GM12864 (cell line): ENCODE measurements around the gene PFN2.
A peak's percentile ranks its signal among the peaks of the same experiment; 100 is the strongest.

ENCODE experiments used
- DNase-seq: peaks from one replicate; pipeline ENCODE4 v3.0.0-alpha.2; 2011; ENCODE audit warnings: low read depth
- H3K4me3 ChIP-seq: 2 replicates; pipeline ENCODE4 v1.5.1; 2011; ENCODE audit warnings: mild to moderate bottlenecking, low read depth, low read length, control low read depth
- TF ChIP-seq, protein P1 (sequence below): IDR thresholded peaks from 2 replicates; pipeline ENCODE4 v1.5.1; 2011; ENCODE audit warnings: low read depth, mild to moderate bottlenecking, moderate library complexity, low read length, control low read depth, inconsistent platforms; ENCODE audit errors: missing control alignments

PFN2 gene, protein sequence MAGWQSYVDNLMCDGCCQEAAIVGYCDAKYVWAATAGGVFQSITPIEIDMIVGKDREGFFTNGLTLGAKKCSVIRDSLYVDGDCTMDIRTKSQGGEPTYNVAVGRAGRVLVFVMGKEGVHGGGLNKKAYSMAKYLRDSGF

DNA sequence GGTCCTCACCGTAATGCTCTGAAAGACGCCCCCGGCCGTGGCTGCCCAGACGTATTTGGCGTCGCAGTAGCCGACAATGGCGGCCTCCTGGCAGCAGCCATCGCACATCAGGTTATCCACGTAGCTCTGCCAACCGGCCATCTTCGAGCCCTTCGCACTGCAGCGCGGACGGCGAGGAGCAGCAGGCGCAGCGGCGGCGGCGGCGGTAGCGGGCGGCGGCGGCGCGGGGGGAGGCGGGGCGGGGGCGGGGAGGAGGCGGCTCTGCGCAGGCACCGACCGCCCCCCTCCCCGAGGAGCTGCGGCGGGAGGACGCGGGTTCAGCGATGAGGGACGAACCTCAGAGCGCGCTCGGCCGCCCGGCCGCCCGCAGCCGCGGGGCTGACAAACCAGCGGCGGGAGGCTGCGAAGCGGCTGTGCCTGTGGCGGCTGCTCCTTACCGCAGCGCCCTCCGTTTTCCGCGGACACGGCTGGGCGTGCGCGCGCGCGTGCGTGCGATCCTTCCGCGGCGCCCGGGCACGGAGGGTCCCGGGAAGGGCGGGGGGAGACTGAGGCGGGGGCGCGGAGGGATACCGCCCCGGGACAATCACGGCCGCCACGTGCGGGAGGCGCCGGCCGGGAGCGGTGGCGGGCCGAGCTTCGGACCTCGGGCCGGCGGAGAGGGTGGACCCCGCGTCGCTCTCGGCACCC is at the start of gene PFN2:
Gene PFN2 (minus strand): TSS at position 180 of the 687 bp plus-strand sequence. CDS start 39 bp downstream, at position 141.
- H3K4me3 ChIP-seq, result peak within 1 kb of the TSS; percentile 81
- TF ChIP-seq, protein P1, sequence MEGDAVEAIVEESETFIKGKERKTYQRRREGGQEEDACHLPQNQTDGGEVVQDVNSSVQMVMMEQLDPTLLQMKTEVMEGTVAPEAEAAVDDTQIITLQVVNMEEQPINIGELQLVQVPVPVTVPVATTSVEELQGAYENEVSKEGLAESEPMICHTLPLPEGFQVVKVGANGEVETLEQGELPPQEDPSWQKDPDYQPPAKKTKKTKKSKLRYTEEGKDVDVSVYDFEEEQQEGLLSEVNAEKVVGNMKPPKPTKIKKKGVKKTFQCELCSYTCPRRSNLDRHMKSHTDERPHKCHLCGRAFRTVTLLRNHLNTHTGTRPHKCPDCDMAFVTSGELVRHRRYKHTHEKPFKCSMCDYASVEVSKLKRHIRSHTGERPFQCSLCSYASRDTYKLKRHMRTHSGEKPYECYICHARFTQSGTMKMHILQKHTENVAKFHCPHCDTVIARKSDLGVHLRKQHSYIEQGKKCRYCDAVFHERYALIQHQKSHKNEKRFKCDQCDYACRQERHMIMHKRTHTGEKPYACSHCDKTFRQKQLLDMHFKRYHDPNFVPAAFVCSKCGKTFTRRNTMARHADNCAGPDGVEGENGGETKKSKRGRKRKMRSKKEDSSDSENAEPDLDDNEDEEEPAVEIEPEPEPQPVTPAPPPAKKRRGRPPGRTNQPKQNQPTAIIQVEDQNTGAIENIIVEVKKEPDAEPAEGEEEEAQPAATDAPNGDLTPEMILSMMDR, result no peak
- DNase-seq, result no peak

DNA sequence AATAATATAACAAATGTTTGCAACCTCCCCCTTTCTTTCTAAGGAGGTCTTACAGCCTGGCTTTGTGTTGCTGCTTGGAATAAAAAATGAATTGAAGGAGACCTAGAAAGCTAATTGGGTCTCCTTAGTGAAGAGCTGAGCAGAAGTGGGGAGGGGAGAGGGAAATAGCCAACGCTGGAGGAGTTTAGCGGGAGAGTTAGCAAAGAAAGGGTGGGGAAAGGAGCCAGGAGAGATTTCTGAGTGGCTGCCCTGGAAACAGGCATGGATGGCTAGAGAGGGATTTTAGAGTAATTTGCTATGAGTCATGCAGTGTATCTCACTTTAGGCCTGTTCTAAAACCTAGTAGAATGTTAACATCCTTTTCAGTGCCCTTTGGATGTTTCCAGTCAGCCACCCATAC is 45.2 kb upstream of the PFN2 start:
- H3K4me3 ChIP-seq, result no peak overlapping the region
- no peak for DNase-seq
- TF ChIP-seq, protein P1, result no peak

DNA sequence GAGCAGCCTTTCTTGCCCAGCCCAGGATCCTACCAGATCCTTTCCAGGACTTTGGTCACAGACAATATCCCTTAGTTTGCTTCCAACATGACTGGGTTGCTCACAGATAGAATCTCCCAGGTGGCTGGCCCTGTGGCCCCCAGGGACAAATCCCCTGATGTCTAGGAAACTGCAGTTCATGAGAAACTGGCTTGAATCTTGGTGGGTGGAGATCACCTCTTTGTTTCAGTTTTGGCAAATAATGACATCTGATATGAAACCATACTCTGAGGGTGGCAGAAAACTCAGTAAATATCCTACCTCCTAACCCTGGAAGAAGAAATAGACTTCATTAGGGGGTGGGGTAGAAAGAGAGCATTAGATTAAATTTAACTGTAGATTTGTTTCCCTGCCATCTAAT is 44.1 kb upstream of the PFN2 start:
- H3K4me3 ChIP-seq, result no peak overlapping the region
- DNase-seq, result no peak
- TF ChIP-seq, protein P1, result no peak

DNA sequence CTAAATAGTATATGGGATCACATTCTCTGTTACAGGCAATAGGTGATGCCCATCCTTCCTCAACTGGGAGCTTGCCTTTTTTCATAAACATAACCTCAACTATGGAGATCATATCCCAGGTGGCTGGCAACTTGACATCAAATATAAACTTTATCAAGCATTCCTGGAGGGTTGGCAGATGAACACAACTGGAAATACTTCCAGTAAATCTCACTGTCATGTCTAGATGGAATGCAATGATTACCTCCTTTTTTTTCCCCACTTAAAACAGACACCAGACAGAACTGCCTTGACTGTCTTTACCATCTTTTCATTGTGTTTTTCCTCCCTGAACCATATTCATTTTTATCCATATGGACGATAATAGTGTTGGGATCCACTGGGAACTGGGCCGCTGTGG is 43.1 kb upstream of the PFN2 start:
- TF ChIP-seq, protein P1, result no peak
- DNase-seq, result no peak
- H3K4me3 ChIP-seq, result no peak overlapping the region

DNA sequence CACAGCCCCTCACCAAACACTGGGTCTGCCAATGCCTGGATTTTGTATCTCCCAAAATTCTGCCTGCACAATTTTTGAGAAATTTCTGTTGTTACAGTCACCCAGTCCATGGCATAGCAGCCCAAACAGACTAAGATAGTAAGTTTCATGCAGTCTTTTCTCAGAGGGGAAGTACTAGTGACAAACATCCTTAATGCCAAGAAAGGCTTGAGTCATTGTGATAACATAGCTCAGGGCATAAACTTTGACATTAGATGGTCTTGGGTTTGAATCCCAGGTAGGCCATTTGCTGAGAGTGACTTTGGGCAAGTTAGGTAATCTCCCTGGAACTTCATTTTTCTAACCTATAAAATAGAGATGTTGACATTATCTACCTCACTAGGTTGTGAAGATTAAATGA is 36.1 kb upstream of the PFN2 start:
- DNase-seq, result no peak
- H3K4me3 ChIP-seq, result no peak overlapping the region
- TF ChIP-seq, protein P1, result no peak

DNA sequence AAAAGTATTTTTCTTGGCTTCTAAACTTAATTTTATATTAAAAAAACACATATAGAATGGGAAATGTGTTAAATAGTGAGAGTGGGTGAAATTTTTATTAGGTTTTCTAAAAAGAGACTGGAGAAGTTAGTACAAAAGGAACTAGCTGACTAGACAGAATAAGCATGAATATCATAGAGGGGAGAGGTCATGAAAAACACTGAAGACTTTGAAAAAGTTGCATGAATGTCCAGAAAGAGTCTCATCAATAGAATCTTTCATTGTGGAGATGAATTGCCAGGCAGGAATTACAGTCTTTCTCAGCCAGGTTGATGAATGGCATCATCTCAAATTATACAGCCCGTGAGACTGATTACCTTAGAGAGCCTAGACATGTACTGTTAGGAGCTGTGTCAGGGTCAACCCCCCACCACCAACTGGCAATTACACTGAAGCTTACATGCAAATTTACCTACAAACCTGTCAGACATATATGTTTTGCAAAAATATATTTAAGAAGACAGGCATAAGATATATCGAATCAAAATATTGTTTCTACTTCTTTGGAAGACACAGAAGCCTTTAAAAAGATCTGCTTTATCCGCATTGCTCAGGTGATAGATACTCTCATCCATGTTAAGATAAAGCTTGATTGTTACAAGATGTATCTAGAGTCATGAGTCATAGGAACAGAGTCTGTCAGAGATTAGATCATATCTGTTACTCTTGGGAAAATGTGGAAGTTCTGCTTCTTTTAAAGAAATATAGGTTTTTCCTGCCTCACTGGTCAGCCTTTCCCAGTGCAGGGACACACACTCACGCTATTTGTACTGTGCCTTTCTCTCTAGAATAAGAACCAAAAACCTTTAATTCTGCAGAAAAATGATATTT is 34.8 kb upstream of the PFN2 start:
- DNase-seq, result no peak
- TF ChIP-seq, protein P1, result no peak
- no peak overlapping the region for H3K4me3 ChIP-seq
